Mesothelial cell of epicardium (in vitro differentiated cells): ENCODE data around the gene PTPRZ1. TPM values are rescaled to one million over a fixed set of nuclear protein-coding genes. Genes with fewer than 3 reads are reported as not detected.

Experiments used
- DNase-seq, 2 experiments: peaks; one replicate each; pipeline ENCODE4 v3.0.0; 2021; ENCODE audit warnings: low spot score in 2 of 2; ENCODE audit not compliant: unreplicated experiment in 2 of 2
- H3K27ac Mint-ChIP-seq: 2 replicates; pipeline ENCODE4 v1.8.0; 2021; ENCODE audit warnings: mixed read lengths
- H3K27me3 Mint-ChIP-seq: 2 replicates; pipeline ENCODE4 v1.8.0; 2021; ENCODE audit warnings: low read depth, mixed read lengths
- H3K36me3 Mint-ChIP-seq: 2 replicates; pipeline ENCODE4 v1.8.0; 2021; ENCODE audit warnings: mixed read lengths
- H3K4me1 Mint-ChIP-seq: 2 replicates; pipeline ENCODE4 v1.8.0; 2021; ENCODE audit warnings: mixed read lengths
- H3K4me3 Mint-ChIP-seq: 2 replicates; pipeline ENCODE4 v1.8.0; 2021; ENCODE audit warnings: mild to moderate bottlenecking, moderate library complexity, mixed read lengths
- H3K9me3 Mint-ChIP-seq: 2 replicates; pipeline ENCODE4 v1.8.0; 2021; ENCODE audit warnings: mixed read lengths
- CTCF ChIP-seq: fragments of 200-600 bp; sonication (generic); IDR thresholded peaks from one replicate; pipeline ENCODE4 v1.5.0; 2021; ENCODE audit warnings: antibody characterized with exemption; ENCODE audit not compliant: unreplicated experiment
- total RNA-seq: library from RNA; stranded (reverse); gene quantifications from 3 replicates; pipeline ENCODE4 v1.2.1, GENCODE V29; 2021

Gene PTPRZ1
- total RNA-seq, 1 donor from 2014 or later, result 3.4 TPM

GRCh38 chr7:122068046-122068445, 195.1 kb downstream of the PTPRZ1 start:
- H3K4me1 Mint-ChIP-seq, result peaks cover 3% of the 10 kb centered on the region

GRCh38 chr7:122068999-122069398, 196.0 kb downstream of the PTPRZ1 start:
- H3K9me3 Mint-ChIP-seq, result peaks cover 6% of the 10 kb centered on the region
- no peak overlapping the region for H3K27ac Mint-ChIP-seq
- H3K36me3 Mint-ChIP-seq, result peaks cover 8% of the 10 kb centered on the region
- no peaks in the 10 kb centered on the region for H3K27me3 Mint-ChIP-seq
- TF ChIP-seq CTCF, result no peak
- H3K4me1 Mint-ChIP-seq, result no peaks in the 10 kb centered on the region
- DNase-seq, result no peak
- no peak overlapping the region for H3K4me3 Mint-ChIP-seq

More at GRCh38 chr7:122068046-122068445, 195.1 kb downstream of the PTPRZ1 start:
- Mint-ChIP-seq H3K27me3 (no peaks in the 10 kb centered on the region), H3K4me3 (no peak overlapping the region), H3K27ac (no peak overlapping the region), H3K36me3 (peaks cover 2% of the 10 kb centered on the region), H3K9me3 (no peaks in the 10 kb centered on the region)
- no peak for DNase-seq
- TF ChIP-seq CTCF, result no peak

GRCh38 chr7:122070062-122070461, 197.1 kb downstream of the PTPRZ1 start:
- no peak for DNase-seq
- no peaks in the 10 kb centered on the region for H3K4me1 Mint-ChIP-seq
- no peak overlapping the region for H3K27ac Mint-ChIP-seq
- peaks cover 14% of the 10 kb centered on the region for H3K9me3 Mint-ChIP-seq
- no peak for TF ChIP-seq CTCF
- no peak overlapping the region for H3K4me3 Mint-ChIP-seq
- no peaks in the 10 kb centered on the region for H3K27me3 Mint-ChIP-seq
- H3K36me3 Mint-ChIP-seq, result peaks cover 17% of the 10 kb centered on the region

- H3K4me1 Mint-ChIP-seq, result no peaks in the 10 kb centered on the region
- DNase-seq, result no peak
- peaks cover 18% of the 10 kb centered on the region for H3K9me3 Mint-ChIP-seq
- H3K27ac Mint-ChIP-seq, result no peak overlapping the region
- no peak overlapping the region for H3K4me3 Mint-ChIP-seq
- no peak for TF ChIP-seq CTCF
- H3K36me3 Mint-ChIP-seq, result peaks cover 21% of the 10 kb centered on the region
- H3K27me3 Mint-ChIP-seq, result no peaks in the 10 kb centered on the region
These were observed 197.9 kb downstream of the PTPRZ1 start for GRCh38 chr7:122070834-122071233.

- Mint-ChIP-seq H3K4me3 (no peak overlapping the region), H3K27me3 (no peaks in the 10 kb centered on the region), H3K27ac (no peak overlapping the region), H3K4me1 (no peaks in the 10 kb centered on the region), H3K36me3 (peaks cover 31% of the 10 kb centered on the region), H3K9me3 (peaks cover 18% of the 10 kb centered on the region)
- no peak for TF ChIP-seq CTCF
- DNase-seq, result no peak
These were observed 199.3 kb downstream of the PTPRZ1 start for GRCh38 chr7:122072272-122072671.

GRCh38 chr7:122072924-122073599, 200.1 kb downstream of the PTPRZ1 start:
- Mint-ChIP-seq H3K4me3 (no peak overlapping the region), H3K27me3 (no peaks in the 10 kb centered on the region), H3K36me3 (peaks cover 39% of the 10 kb centered on the region), H3K9me3 (peaks cover 18% of the 10 kb centered on the region), H3K4me1 (no peaks in the 10 kb centered on the region), H3K27ac (no peak overlapping the region)
- TF ChIP-seq CTCF, result no peak
- no peak for DNase-seq
